Heart left ventricle (tissue), 13 donors: ENCODE results near the gene KATNA1.

Experiments
- POLR2A ChIP-seq, 2 donors: fragments of 450-650 bp; IDR thresholded peaks; one replicate each; pipeline ENCODE4 v1.6.1; 2017; ENCODE audit warnings: antibody characterized with exemption in 2 of 2, mild to moderate bottlenecking in 2 of 2, moderate library complexity in 2 of 2
- TF ChIP-seq, protein P1 (sequence below), 12 donors: fragments of 200-600 bp; sonication (generic) in 4 of 12; IDR thresholded peaks; one replicate each; pipeline versions ENCODE4 v1.5.0 to v1.8.0; 2018 to 2022; ENCODE audit warnings: antibody characterized with exemption in 12 of 12, mild to moderate bottlenecking in 5 of 12
- donor health status: ischemic (EF 13 %, LVEDD 7.1; RV severe dilation, severe dysfunction).
- donor health status: DM: no; HTN: yes; CAD: no.
- donor health status: DM: no; HTN: no; CAD: no.
- donor health status: ischemic (EF 25% LVEDD 6.9; RV normal size, moderate dysfunction).
- donor health status: ischemic (EF 25% LVEDD 5.7; RV mildly dilated, moderate dysfunction).
- donor health status: ischemic (EF 35%, LVEDD 5.7; RV mildly dilated, moderate dysfunction).
- donor health status: nonischemic (EF 11% LVEDD 7.7; RV severe dilation, severe dysfunction).
- donor health status: DM: yes; HTN: yes; CAD: no.
- donor health status: PGD.
- donor health status: ischemic (EF 29% LVEDD 5.4; RV normal size, mild dysfunction).
- donor health status: nonischemic (EF 23%, LVEDD 6.1; RV moderate dilation, normal function).

DNA sequence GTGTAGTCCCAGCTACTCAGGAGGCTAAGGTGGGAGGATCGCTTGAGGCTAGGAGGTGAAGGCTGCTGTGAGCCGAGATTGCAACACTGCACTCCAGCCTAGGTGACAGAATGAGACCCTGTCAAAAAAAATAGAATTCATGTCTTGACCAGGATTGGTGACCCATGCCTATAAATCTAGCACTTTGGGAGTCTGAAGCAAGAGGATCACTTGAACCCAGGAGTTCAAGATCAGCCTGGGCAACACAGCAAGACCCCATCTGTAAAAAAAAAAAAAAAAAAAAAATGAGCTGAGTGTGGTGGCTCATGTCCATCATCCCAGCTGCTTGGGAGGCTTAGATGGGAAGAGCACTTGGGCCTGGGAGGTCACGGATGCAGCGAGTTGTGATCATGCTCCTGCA lies 48.0 kb downstream of the KATNA1 start:
- TF ChIP-seq POLR2A (IDR thresholded peaks at IDR 0.05): no peak
- TF ChIP-seq, protein P1, sequence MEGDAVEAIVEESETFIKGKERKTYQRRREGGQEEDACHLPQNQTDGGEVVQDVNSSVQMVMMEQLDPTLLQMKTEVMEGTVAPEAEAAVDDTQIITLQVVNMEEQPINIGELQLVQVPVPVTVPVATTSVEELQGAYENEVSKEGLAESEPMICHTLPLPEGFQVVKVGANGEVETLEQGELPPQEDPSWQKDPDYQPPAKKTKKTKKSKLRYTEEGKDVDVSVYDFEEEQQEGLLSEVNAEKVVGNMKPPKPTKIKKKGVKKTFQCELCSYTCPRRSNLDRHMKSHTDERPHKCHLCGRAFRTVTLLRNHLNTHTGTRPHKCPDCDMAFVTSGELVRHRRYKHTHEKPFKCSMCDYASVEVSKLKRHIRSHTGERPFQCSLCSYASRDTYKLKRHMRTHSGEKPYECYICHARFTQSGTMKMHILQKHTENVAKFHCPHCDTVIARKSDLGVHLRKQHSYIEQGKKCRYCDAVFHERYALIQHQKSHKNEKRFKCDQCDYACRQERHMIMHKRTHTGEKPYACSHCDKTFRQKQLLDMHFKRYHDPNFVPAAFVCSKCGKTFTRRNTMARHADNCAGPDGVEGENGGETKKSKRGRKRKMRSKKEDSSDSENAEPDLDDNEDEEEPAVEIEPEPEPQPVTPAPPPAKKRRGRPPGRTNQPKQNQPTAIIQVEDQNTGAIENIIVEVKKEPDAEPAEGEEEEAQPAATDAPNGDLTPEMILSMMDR (IDR thresholded peaks at IDR 0.05): no peak
